Effector memory CD4-positive, alpha-beta T cell (primary cell): Measurements from ENCODE around the gene BASP1.

Source experiments
- DNase-seq, 3 donors: peaks; one replicate each; pipeline ENCODE4 v3.0.0-alpha.2; 2020
- H3K27ac ChIP-seq: 2 replicates; pipeline ENCODE4 v1.7.0; 2013; ENCODE audit warnings: mild to moderate bottlenecking, low read length, moderate library complexity; ENCODE audit not compliant: insufficient read depth, poor library complexity, severe bottlenecking
- H3K27me3 ChIP-seq: replicated peaks from 2 replicates; pipeline ENCODE4 v1.7.0; 2013; ENCODE audit warnings: mild to moderate bottlenecking, low read length; ENCODE audit not compliant: insufficient read depth, control insufficient read depth, poor library complexity, severe bottlenecking
- H3K36me3 ChIP-seq: 2 replicates; pipeline ENCODE4 v1.7.0; 2013; ENCODE audit warnings: mild to moderate bottlenecking, low read length, moderate library complexity; ENCODE audit not compliant: control insufficient read depth, insufficient read depth
- H3K4me1 ChIP-seq: 2 replicates; pipeline ENCODE4 v1.7.0; 2013; ENCODE audit warnings: low read length, mild to moderate bottlenecking; ENCODE audit not compliant: control insufficient read depth, insufficient read depth, poor library complexity, severe bottlenecking
- H3K4me3 ChIP-seq: 2 replicates; pipeline ENCODE4 v1.7.0; 2013; ENCODE audit warnings: low read length, low read depth, mild to moderate bottlenecking; ENCODE audit not compliant: insufficient read depth, poor library complexity, severe bottlenecking
- H3K9me3 ChIP-seq: 2 replicates; pipeline ENCODE4 v1.7.0; 2013; ENCODE audit warnings: mild to moderate bottlenecking, low read length, moderate library complexity; ENCODE audit not compliant: control insufficient read depth

BASP1 gene

DNA sequence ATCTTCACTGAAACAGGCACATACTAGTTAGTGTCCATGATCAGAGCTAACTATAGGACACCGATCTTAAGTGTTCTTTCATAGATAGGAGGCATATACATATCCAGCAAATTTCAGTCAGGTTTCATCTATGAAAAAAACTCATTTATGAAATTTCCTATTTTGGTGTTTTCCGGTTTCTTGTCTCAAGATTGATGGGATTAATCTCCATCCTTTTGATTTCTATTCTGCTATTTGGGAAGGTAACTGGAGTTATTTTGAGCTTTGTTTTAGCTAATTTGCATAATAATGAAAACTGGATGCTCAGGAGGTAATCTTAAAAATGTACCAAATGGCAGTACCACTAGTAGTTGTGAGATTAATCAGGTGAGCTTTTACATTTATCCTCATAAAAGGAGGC is 62.1 kb downstream of the BASP1 start:
- DNase-seq: no peak

DNA sequence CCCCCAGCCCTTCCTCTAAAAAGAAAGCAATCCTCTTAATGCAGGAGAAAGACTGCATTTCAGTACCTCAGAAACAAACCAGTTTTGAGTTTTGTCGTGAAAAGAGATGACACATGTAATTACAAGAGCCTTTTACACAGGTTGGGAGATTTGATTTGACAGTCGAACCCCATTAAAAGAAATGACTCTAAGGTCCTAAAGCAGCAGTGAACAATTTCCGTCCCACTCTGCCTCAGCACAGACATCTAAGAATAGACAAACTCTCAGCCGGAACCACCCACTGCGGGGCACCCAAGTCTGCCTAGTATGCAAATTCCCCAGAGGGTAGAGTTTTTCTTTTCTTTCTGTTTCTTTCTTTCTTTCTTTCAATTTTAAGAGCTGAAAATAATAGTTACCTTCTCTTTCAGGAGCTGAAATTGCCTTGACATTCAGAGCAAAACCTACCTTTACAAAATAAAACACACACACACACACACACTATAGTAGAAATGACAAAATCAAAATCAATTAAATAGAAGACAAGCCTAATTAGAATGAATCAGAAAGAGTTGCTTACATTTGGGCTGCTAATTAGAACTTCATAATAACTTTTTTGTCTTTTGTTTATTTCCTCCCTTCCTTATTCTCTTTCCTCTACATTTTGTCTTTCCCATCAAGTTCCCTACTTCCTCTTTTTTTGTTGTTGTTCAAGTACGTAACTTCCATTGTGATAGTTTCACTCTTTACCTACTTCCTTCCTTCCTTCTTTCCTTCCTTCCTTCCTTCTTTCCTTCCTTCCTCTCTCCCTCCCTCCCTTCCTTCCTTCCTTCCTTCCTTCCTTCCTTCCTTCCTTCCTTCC is 65.1 kb downstream of the BASP1 start:
- Histone ChIP-seq H3K36me3 (no peaks in the 10 kb centered on the region), H3K27ac (no peak overlapping the region), H3K27me3 (no peaks in the 10 kb centered on the region), H3K4me1 (no peaks in the 10 kb centered on the region), H3K4me3 (no peak overlapping the region), H3K9me3 (no peaks in the 10 kb centered on the region)
- no peak for DNase-seq

More for the DNA sequence above, 62.1 kb downstream of the BASP1 start:
- Histone ChIP-seq H3K4me1 (no peaks in the 10 kb centered on the region), H3K27ac (no peak overlapping the region), H3K36me3 (no peaks in the 10 kb centered on the region), H3K9me3 (no peaks in the 10 kb centered on the region), H3K27me3 (no peaks in the 10 kb centered on the region), H3K4me3 (no peak overlapping the region)

DNA sequence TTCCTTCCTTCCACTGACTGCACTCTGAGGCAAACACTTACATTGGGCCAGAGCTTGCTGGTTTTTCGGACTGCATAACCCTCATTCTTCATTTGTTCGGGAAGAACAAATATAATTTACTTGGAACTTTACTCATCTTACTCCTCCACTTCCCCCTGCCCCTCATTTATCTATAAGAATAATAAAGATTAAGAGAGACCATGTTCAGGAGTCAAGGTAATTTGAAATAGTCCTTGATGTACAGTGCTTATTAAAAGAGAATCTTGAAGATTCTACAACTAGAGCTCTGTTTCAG is 65.6 kb downstream of the BASP1 start:
- no peaks in the 10 kb centered on the region for H3K27me3 ChIP-seq
- H3K27ac ChIP-seq: no peak overlapping the region
- no peaks in the 10 kb centered on the region for H3K4me1 ChIP-seq

DNA sequence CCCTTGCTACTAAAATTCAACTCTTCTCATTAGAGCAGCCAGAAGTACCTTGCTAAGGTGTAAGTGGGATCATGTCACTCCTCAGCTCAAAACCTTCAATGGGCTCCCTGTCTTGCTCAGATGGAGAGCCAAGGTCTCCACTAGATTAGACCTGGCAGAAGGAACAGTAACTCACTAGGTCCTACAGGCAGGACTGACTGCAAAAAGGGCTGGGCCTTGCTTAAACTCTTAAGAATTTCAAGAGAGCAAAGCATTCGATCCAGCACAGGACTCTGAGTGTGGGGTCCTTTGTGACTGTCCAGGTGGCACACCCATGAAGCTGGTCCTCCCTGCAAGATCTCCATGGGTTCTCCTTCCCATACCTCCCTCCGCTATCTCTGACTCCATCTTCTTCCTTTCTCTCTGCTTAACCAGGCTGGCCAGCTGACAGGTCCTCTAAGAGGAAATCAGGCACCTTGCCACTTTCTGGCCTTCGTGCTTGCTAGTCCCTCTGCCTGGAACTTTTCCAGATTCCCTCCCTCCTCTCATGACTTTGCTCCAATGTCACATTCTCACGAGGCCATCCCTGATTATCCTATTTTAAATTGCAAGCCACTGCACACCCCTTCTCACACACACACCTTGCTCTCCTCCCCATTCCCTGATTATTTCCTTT is 70.2 kb downstream of the BASP1 start:
- no peak for DNase-seq
- Histone ChIP-seq H3K9me3 (no peaks in the 10 kb centered on the region), H3K4me1 (no peaks in the 10 kb centered on the region), H3K27ac (no peak overlapping the region), H3K27me3 (no peaks in the 10 kb centered on the region), H3K36me3 (no peaks in the 10 kb centered on the region), H3K4me3 (no peak overlapping the region)

More for the DNA sequence above, 65.6 kb downstream of the BASP1 start:
- no peak overlapping the region for H3K4me3 ChIP-seq
- DNase-seq: no peak
- no peaks in the 10 kb centered on the region for H3K9me3 ChIP-seq
- no peaks in the 10 kb centered on the region for H3K36me3 ChIP-seq

DNA sequence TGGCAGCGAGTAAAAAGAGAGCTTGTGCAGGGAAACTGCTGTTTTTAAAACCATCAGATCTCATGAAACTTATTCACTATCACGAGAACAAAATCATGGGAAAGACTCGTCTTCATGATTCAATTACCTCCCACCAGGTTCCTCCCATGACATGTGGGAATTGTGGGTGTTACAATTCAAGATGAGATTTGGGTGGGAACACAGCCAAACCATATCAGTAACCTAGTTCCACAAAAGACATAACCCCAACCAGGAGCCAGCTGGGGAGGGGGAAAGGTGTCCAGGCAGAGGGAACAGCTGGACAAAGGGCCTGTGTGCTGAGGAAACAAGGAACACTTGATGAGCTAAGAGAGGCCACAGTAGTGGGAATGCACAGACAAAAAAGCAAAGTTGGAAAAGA is 71.1 kb downstream of the BASP1 start:
- no peak for DNase-seq
- Histone ChIP-seq H3K36me3 (no peaks in the 10 kb centered on the region), H3K4me1 (no peaks in the 10 kb centered on the region), H3K4me3 (no peak overlapping the region), H3K27me3 (no peaks in the 10 kb centered on the region), H3K9me3 (no peaks in the 10 kb centered on the region), H3K27ac (no peak overlapping the region)

DNA sequence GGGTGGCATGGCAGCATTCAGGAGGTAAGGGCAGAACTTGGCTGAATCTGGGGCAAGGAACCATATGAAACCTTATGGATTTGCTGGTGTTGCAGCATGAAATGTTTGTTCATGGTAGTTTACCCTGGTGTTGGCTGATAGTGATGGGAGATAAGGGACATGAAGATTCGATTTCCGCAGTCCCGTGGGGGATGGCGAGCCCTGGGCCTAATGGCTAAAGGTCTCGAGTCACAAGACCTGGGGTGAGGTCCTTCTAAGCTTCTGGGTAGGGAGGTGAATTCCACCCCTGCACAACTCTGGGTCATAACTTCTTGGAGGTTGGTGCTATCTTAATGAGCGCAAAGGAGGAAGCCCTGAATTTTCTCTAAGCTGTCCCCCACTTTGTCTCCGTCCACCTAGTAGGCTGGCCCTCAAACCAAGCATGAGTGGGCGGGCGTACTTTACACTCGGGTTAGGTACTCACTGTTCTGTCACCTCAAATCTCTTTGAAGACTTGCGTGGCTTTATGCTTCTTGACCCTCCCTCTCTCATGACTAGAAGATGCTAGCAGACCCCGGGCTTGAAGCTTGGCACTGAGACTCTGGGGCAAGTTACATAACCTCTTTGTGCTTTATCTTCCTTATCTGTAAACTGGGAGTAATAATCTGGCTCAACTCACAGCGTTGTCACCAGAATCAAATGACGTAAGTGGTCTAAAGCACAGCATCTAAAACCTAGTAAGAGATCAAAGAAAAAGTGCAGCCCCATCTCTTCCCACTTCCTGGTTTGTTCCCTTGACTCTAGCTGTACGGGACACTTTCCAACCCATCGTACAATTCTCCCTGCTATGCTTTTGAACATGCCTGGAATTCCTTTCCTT is 72.5 kb downstream of the BASP1 start:
- H3K36me3 ChIP-seq: no peaks in the 10 kb centered on the region
- H3K4me3 ChIP-seq: no peak overlapping the region
- no peaks in the 10 kb centered on the region for H3K9me3 ChIP-seq
- no peaks in the 10 kb centered on the region for H3K4me1 ChIP-seq
- H3K27ac ChIP-seq: no peak overlapping the region
- H3K27me3 ChIP-seq: no peaks in the 10 kb centered on the region
- DNase-seq: no peak

DNA sequence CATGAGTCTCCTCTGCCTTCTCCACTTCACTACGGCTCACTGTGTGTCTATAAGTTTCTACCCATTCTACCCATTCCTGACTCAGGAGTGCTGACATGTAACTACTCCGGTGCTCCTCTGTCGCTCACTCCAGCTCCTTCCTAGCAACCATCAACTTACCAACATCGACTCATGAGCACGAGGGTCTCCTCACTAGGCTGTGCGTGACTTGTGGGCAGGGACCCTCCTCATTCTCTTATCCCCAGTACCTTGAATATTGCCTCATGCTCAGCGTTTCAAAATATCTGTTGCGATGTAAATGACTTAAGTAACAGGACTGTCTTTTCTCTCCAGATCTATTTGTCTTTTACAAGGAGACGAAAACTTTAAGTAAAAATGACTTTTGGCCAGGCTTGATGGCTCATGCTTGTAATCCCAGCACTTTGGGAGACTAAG is 73.1 kb downstream of the BASP1 start:
- H3K27ac ChIP-seq: no peak overlapping the region
- DNase-seq: no peak
- H3K4me3 ChIP-seq: no peak overlapping the region
- no peaks in the 10 kb centered on the region for H3K9me3 ChIP-seq
- H3K27me3 ChIP-seq: no peaks in the 10 kb centered on the region
- H3K36me3 ChIP-seq: no peaks in the 10 kb centered on the region
- no peaks in the 10 kb centered on the region for H3K4me1 ChIP-seq

DNA sequence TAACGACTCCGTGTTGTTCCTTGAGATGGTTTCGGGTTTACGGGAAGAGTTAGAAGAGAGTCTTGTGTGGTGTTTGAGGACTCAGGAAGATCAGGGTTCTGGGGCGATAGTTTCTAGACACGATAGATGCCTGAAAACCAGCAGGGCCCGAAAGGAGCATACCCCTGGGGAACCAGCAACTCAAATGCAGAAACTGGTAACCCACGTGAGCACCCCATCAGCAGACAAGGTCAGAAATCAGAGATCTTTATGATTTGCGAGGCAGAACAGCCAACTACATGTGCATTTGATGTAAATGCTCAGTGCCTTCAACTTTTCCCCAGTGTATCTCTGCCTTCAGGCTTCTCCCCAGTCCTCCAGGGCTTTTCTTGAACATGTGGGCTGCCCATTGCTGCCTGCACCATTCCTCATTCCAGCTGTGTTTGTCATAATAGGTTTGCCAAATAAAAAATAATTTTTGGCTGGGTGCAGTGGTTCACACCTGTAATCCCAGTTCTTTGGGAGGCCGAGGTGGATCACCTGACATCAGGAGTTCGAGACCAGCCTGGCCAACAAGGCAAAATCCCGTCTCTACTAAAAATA is 75.1 kb downstream of the BASP1 start:
- no peak overlapping the region for H3K27ac ChIP-seq
- no peaks in the 10 kb centered on the region for H3K9me3 ChIP-seq
- DNase-seq: no peak
- H3K27me3 ChIP-seq: no peaks in the 10 kb centered on the region
- H3K36me3 ChIP-seq: no peaks in the 10 kb centered on the region
- no peak overlapping the region for H3K4me3 ChIP-seq
- no peaks in the 10 kb centered on the region for H3K4me1 ChIP-seq

DNA sequence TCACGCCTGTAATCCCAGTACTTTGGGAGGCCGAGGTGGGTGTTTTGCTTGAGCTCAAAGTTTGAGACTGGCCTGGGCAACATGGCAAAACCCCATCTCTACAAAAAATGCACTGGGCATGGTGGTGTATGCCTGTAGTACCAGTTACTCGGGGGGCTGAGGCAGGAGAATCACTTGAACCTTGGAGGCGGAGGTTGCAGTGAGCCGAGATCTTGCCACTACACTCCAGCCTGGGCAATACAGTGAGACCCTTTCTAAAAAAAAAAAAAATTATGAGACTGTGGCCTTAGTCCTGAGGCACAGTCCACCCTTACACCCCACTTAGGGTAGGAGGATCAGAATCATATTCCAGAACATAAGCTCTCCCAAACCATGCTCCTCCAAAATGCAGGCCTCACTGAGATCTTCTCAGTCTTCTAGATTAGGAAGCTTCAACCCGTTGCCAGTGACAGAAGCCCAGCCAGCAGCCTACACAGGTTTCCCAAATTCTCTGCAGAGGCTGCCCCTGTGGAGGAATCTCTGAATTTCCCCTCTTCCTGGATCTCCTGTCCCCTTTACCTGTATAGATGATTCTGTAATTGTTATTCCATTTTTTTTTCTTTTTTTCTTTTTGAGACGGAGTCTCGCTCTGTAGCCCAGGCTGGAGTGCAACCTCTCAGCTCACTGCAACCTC is 77.3 kb downstream of the BASP1 start:
- Histone ChIP-seq H3K27me3 (no peaks in the 10 kb centered on the region), H3K9me3 (no peaks in the 10 kb centered on the region), H3K4me3 (no peak overlapping the region), H3K4me1 (no peaks in the 10 kb centered on the region), H3K36me3 (no peaks in the 10 kb centered on the region), H3K27ac (no peak overlapping the region)
- no peak for DNase-seq
